ENCODE data around the gene CSTF1.
"Not testable (repeated sequence)": the region's sequence is repeated elsewhere in the genome, so short reads cannot be mapped to it uniquely, and the experiment has no call there.

Gene CSTF1

DNA sequence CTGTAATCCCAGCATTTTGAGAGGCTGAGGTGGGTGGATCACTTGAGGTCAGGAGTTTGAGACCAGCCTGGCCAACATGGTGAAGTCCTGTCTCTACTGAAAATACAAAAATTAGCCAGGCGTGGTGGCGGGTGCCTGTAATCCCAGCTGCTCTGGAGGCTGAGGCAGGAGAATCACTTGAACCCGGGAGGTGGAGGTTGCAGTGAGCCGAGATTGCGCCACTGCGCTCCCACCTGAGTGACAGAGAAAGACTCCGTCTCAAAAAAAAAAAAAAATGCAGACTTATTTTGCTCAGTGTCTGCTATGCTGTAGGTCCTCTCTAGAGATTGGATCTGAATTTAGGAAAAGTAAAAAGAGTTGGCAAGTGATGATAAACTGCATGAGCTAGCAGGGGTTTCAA lies 18.8 kb downstream of the CSTF1 start:
- DNase-seq = not testable (repeated sequence)

DNA sequence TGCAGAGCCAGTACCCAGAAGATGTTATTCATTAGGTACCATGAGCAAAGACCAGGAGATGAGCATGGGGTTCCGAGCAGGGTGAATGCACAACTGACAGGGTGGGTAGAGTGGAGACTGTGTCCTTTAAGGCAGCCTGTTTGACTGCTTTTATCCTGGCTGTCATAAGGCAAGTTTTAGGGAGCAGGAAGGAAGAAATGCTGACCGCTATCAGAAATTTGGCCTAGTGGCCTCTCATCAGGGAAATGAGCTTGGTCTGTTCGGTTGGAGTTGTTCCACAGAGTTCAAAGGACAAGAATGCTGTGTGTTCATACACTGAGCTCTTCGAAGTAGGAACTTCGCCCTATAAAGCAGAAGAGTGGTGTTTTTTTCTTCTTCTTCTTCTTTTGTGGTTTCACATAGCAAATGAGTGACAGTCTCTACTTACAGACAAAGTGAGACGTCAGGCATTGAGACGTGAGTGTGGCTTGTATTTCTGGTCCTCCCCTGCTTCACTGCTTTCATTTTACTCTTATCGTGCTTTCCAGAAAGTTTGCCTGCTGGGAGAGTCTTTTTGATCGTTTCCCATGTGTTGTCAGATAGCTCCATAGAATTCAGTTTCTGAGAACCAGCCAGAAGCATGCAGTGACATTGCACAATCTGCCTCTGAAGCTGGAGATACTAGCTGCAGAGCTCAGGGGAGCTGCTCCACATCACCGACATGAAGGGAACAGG lies 19.5 kb downstream of the CSTF1 start, which contains the start of gene CASS4:
Gene CASS4, plus strand, starts transcription at position 502 of the 714 bp plus-strand sequence. Its CDS starts 199 bp downstream, at position 701.
- DNase-seq = no peak

DNA sequence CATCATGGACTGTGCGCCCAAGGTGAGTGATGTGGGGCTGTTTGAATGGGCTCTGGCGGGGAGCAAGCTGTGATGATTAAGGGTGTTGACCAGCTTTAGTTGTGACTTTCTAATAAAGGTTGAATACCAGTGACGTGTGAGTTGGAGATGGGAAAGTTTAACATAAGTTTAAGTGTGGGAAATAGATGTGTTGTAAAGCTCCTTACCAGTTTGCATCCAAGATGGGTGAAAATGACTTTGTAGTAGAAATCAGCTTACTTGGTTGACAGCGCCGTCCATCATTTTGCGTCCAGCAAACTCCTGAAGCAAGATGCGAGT lies 20.0 kb downstream of the CSTF1 start:
- no peak for DNase-seq

DNA sequence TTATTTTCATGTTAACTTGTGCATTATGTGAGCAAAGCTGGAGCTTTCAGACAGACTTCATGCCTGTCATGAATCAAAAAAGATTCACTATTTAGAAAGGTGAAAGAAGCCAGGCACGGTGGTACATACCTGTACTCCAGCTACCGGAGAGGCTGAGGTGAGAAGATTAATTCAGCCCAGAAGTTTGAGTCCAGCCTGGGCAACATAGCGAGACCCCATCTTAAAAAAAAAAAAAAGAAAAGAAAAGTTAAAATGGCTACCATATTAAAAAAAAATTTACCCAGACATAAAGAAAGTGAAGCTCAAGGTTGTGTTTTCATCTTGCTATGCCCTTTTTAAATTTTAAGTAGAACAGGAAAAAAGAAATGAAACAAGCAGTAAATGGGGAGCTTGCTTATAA lies 20.5 kb downstream of the CSTF1 start:
- DNase-seq = no peak

DNA sequence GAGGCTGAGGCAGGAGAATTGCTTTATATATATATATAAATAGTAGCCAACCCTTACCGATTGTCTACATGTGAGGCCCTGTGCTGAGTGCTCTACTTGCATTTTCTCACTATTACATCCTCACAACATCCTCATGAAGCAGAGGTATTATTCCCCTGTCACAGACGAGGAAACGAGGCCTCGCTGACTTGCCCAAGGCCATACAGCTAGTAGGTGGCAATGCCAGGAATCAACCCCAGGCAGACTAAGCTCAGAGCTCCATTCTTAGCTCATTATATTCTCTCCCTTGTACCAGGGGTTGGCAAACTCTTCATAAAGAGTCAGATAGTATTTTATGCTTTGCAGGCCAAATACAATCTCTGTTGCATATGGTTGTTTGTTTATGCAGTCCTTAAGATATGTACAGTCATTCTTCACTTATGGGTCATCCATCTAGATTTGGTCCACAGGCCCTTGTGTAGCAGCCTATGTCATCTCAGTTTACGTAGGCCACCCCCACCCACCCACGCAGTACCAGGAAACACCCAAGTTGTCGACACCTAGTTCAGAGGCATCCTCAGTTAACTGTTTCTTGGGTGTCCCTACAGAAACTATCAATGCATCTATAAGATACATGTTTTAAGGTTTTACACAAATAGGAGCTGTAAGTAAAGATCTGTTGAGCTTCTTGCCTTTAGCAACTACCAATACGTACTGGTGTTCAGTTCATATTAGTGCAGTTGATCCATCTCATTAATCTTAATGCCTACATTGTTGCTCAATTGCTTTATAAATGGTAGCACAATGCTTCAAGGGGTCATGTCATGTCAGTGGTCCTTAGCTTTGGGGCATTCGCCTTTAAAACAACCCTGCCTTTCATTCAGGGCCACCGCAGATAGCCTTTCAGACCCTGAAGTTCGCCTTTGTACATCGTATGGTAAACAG lies 22.7 kb downstream of the CSTF1 start:
- no peak for DNase-seq

DNA sequence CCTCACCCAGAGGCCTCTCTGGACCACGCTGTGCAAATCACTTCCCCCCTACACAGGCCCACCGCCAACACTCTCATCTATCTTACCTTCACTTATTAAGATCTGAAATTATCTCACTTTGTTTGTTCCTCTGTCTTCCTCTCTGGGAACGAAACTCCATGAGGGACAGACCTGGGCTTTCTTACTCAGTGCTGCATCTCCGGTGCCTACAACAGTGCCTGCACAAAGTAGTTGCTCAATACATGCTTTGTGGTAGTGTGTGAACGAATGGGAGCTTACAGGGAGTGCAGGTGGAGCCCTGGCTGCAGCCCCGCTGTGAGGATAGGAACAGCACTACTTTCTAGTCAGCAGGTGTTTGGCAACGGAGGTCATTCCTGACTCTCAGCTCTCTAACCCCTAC lies 25.0 kb downstream of the CSTF1 start:
- DNase-seq = no peak

DNA sequence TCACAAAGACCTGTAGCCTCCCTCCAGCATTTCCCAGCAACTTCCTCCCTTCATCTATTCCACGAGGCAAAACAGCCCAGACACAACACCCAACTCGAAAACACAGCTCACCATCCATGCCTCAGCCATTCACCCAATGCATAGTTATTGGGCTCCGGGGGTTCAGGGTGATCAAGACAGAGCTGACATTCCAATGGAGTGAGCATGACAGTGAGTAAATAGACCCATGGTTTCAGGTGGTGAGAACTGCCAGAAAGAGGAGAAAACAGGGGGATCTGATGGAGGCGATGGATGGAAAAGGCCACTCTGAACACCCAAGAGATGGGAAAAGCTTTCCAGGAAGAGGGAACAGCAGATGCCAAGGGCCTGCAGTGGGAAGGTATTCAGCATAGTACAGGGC lies 25.5 kb downstream of the CSTF1 start:
- DNase-seq = no peak

DNA sequence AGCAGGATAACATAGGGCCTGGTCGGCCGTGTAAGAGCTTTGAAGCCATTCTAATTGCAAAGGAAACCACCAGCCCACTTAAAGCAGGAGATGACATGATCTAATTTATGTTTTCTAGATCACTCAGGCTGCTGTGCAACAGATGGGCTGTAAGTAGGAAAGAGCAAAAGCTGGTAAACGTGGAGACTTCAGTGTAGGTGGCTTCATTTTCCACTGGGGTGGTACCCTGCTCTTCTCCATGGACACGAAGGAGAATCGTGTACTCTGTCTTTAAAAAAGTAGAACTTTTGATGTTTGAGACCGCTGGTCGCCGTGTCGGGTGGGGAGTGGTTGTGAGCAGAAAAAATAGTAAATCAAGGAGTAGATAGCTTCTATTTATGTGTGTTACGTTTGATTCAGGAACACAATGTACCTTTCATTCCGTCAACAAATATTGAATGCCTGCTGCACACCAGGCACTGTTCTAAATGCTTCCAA lies 26.0 kb downstream of the CSTF1 start:
- DNase-seq = no peak

DNA sequence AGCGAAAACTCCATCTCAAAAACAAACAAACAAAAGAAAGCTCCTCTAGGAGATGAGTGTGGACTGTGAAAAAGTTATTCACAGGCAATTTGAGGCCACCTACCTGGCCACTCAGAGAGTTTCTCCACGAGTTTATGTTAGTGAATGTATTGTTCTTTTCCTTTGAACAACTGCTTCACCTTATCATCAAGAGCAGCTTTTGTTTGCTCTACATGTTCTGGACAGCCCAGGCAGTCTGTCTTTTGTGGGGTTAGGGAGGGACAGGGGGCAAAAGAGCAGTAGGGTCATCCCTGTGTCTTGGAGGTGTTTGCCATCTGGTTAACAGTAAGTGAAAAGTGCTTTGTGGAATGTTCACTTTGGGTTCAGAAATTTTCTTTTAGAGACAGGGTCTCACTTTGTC lies 27.6 kb downstream of the CSTF1 start:
- no peak for DNase-seq

DNA sequence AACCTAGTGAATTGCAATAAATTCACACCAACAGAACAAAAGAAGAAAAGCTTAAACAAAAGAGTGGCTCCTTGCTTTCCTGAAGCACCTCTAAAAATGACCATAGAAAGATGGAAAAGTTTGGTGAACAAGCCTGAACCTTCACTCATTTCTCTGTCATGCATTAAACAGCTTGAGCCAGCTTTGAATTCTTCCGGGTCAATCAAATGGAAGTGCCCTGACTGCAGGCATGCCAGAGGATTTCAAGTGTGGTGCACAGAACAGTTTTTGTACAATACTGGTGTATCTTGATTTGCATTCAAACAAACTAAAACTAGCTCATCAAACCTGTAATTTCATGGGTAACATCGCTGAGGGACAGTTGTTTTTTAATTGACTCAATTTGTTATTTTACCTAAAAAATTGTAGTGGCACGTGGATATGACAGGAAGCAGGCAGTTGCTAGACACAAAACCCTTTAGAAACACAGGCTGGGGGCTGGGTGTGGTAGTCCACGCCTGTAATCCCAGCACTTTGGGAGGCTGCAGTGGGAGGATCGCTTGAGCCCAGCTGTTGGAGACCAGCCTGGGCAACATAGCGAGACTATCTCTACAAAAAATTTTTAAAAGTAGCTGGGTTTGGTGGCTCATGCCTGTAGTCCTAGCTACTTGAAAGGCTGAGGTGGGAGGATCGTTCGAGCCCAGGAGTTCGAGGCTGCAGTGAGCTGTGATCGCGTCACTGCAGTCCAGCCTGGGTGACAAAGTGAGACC lies 28.7 kb downstream of the CSTF1 start:
- no peak for DNase-seq

DNA sequence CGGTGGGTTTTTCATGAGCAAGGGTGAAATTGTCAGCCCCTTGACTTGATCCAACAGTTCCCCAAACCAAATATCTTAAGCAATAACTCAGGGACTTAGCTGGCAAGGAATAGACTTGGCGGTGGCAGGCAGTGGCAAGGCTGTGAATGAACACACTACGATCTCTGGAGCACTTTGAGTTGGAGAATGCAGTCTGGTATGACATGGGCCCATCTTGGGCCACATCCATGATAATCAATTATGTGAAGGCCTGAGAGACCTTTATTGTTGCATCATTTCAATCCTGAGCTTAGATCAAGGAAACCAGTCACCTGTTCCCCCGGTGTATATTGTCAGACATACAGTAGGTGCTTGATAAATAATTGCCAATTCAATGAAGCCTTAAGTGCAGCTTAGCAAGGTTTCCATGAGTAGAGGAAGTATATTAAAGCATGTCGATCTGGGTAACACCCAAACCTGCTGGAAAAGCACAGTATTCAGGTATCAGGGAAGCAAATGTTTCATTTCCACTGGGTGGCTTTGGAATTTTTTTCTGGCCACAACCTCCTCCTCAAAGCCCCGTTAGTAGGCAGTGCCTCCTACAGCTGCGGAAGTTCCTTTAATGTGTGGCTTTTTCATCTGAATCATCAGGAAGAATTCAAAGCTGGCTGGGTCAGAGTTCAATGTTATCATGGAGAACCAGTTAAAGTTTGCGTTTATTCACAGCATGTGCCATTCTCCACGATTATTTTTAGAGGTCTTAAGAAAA lies 29.8 kb downstream of the CSTF1 start:
- no peak for DNase-seq

DNA sequence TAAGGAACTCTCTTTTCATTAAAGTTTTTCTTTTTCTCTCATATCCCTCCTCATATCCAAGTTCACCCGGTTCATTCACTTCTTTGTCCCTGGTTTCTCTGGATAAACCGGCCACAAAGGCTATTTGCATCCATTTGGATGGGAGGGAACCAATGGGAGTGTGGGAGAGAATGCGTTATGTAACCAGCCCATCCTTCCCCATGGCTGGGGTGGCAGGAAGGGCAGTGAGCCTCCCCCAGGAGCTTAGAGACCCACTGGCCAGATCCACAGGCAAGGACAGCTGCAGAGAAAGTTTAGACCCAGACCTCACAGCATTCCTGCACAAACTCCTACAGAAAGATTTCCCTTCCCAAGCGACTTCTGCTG lies 30.4 kb downstream of the CSTF1 start:
- DNase-seq = no peak

DNA sequence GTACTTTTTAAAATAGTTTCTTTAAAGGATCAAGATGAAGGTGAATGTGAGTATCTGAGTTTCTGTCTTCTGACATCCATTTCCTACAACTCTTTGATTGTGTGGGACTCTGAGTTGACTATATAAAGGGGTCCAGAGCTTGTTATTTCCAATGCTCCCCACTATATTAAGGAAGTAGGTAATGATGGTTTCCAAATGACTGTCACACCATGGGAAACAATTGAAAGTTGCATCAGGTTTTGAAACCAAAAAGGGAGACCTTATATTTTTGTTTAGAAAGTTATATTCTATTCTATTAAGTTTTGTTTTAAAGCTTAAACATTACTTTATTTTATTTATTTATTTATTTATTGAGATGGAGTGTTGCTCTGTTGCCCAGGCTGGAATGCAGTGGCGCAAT lies 30.8 kb downstream of the CSTF1 start:
- DNase-seq = no peak

DNA sequence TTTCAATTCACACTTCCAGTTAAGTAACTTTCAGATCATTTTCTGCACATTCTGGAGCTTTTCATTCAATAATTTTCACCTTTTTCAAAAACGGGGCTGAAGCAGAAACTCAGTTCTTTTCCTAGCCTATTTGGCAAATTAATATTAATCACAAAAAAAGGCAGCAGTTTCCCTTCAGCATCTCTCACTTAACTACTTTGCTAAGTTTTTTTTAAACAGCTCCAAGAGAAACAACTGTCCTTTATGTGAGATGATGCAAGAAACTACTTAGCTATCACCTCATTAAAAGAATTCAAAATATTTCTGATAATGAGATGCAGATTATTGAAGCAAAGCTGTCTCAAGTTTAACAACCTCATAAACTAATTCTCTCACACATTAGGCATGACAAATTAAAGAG lies 31.4 kb downstream of the CSTF1 start:
- no peak for DNase-seq

DNA sequence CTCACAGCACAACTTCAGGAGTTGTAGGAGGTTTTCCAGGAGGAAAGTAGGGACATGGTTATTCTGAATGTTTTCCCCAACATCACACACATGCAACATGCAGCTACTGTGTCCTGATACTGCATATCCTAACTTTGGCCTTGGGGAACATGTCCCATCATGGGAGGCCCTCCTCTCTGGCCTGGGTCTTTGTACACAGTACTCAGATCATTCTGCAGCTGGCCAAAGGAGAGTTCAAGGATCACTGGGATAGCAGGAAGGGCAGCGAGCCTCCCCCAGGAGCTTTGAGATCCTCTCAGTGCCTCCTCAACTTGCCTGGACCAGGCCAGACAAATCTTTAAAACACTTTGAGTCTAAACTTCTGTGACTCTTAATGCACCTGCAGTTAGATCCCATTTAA lies 32.5 kb downstream of the CSTF1 start:
- DNase-seq = no peak

DNA sequence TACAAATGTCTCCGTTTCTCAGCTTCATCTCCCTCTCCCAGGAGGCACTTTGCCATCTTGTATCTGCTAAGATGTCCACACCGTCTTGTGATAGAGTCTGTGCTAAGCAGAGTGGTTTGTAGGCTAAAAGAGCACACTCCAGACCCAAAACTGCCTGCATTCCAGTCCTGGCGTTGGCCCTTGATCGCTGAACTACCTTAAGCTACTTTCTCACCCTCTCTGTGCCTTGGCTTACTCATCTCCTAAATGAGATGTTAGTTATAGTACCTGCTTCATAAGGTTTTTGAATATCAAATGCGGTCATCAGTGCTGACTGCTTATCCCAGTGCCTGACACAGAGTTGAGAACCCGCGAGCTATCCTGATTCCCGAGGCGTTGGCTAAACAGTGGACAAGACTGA lies 33.6 kb downstream of the CSTF1 start:
- DNase-seq = no peak

DNA sequence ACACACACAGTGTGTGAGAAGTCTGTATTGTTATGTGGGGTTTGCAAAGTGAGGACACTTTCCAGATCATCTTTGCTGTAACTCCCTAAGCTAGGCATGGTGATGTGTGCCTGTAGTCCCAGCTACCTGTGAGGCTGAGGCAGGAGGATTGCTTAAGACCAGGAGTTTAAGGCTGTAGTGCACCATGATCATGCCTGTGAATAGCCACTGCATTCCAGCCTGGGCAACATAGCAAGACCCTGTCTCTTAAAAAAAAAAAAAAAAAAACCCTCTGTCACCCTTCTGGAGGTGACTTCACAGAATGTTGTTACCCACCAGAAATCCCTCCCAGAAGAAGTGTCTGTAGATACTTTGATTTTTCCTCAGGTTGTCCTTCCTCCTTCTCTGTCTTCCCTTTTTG lies 34.5 kb downstream of the CSTF1 start:
- no peak for DNase-seq

DNA sequence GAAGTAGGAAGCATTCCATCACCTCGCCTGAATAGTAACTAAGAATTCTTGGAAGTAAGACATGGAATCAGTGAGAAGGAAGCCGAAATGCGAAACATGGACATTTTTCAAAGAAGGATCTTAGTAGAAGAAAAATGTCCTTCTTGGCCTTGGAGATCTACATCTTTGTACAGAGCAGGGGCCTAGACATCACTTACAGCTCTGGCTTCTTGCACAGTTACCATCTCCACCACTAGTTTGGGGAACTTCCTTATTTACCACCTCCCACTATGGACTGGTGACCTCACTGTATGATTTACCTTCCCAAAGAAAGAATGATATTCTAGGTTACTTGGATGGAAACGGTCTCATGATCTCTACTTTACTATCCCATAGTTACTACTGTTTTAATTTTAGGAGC lies 35.4 kb downstream of the CSTF1 start:
- DNase-seq = no peak

DNA sequence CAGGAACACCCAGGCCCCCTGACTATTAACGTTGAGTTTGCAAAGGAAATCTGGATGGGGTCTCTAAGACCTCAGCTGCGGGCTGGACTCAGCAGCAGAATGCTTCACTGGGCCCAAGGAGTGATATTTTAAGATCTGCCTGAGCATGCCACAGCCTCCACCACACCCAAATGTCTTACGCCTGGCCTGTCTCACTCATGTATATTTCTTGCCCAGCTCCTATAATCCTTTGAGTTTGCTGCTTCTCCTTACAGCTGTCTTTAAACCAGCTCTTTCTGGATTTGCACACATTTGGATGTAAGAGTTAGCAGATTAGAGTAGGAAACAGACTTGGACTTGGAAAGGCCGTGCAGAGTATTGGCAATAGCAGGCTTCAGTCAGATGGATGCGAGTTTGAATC lies 36.0 kb downstream of the CSTF1 start:
- DNase-seq = no peak

DNA sequence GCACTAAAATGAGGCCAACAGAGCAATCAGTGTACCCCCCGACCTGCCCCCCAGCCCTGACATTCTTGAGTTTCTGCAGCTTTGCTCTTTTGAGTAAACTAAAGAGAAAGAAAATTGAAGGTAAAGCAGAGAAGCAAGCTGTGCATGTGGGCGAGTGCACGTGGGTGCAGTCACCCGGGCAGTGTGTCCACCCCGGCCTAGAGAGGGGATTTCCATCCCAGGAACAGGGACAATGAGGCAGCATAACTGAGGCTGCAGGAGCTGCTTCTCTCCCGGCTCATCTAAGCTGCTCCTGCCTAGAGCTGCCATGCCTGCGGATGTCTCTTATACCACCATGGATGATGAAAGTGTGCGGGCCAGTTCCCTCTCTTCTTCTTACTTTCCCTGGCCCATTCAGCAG lies 36.4 kb downstream of the CSTF1 start:
- no peak for DNase-seq

DNA sequence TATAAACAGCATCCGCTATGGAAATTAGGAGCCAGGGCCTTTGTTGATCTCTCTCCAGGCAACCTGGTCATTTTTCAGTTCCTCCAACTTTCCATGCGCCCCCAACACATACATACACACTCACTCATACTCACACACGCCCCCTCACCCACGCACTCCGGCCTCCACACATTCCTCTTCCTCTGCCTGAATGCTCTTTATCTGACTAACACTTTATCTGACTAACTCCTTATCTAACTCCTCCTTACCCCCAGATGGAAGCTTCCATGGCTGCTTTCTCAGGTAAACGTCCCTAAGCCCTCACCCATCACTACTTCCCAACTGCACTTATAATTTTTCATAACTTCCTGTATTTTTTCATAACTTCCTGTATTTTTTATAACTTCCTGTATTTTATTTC lies 37.1 kb downstream of the CSTF1 start:
- DNase-seq = no peak

DNA sequence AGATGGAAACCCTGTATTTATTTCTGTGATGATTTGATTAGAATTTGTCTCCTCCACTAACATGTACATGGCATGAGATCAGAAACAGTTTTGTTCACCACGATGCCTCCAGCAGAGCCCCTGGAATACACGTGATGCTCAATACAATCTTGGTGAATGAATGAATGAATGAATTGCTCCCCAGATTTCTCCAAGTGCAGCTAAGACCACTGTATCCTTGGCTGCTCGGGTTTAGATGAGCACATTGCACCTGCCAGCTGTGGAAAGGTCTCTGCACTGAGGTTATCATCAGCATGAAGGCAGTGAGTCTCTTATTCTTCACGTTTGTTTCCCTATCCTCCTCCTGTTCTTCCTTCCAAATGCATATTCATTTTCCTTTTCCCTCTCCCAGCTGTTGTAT lies 37.5 kb downstream of the CSTF1 start:
- no peak for DNase-seq

DNA sequence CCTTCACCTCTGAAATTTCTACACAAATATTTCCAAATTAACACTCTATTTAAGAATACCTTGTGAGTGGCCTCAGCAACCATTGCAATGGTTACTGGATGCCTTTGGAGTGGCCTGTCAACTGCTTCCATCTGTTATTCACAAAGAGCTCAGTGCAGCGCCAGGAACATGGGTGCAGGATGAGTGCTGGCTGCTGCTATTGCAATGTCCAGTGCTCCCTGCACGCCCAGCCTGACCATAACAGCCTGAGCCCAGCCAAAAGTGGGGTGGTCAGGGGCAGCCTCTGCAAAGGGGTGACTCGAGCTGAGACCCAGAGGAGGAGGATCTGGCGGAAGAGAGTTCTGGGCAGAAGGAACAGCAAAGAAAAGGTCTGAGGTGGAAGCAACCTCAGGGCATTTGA lies 38.0 kb downstream of the CSTF1 start:
- DNase-seq = no peak

Data from NCI-H2029 (cell line).